Measurements from ENCODE around the gene SETDB2. TPM values are rescaled to one million over a fixed set of nuclear protein-coding genes. Genes with fewer than 3 reads are reported as not detected.

The SETDB2 gene
- total RNA-seq, 1 experiment from 2014 or later = 5.2 TPM

DNA sequence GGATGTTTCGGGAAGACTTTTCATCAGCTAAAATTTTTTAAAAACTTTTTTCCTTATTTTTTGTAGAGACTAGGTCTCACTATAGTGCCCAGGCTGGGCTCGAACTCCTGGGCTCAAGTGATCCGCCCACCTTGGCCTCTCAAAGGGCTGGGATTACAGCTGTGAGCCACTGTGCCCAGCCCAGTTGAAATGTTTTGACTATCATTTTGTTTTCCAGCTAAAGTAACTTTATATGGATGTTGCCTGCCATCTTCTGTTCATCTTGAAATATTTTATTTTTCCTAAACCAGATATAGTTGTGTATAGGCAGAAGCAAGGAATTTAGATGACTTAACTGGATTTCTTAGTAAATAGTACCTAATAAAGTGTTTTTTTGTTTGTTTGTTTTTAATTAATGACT is 7.2 kb upstream of the SETDB2 start (continued):
- TF ChIP-seq, protein P1, sequence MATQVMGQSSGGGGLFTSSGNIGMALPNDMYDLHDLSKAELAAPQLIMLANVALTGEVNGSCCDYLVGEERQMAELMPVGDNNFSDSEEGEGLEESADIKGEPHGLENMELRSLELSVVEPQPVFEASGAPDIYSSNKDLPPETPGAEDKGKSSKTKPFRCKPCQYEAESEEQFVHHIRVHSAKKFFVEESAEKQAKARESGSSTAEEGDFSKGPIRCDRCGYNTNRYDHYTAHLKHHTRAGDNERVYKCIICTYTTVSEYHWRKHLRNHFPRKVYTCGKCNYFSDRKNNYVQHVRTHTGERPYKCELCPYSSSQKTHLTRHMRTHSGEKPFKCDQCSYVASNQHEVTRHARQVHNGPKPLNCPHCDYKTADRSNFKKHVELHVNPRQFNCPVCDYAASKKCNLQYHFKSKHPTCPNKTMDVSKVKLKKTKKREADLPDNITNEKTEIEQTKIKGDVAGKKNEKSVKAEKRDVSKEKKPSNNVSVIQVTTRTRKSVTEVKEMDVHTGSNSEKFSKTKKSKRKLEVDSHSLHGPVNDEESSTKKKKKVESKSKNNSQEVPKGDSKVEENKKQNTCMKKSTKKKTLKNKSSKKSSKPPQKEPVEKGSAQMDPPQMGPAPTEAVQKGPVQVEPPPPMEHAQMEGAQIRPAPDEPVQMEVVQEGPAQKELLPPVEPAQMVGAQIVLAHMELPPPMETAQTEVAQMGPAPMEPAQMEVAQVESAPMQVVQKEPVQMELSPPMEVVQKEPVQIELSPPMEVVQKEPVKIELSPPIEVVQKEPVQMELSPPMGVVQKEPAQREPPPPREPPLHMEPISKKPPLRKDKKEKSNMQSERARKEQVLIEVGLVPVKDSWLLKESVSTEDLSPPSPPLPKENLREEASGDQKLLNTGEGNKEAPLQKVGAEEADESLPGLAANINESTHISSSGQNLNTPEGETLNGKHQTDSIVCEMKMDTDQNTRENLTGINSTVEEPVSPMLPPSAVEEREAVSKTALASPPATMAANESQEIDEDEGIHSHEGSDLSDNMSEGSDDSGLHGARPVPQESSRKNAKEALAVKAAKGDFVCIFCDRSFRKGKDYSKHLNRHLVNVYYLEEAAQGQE (IDR thresholded peaks at IDR 0.05; ENCODE audit: low read depth) = no peak
- TF ChIP-seq FOSL1 (IDR thresholded peaks at IDR 0.05; ENCODE audit: low read depth) (no peak), ZNF274 (IDR thresholded peaks at IDR 0.05; ENCODE audit: low read depth, low read length) (no peak), EZH2phosphoT487 (IDR thresholded peaks at IDR 0.05; ENCODE audit: borderline replicate concordance) (no peak), SIN3A (IDR thresholded peaks at IDR 0.05; ENCODE audit: low read depth) (no peak), ELF1 (IDR thresholded peaks at IDR 0.05; ENCODE audit: borderline replicate concordance, low read depth) (no peak)
- TF ChIP-seq, protein P2, sequence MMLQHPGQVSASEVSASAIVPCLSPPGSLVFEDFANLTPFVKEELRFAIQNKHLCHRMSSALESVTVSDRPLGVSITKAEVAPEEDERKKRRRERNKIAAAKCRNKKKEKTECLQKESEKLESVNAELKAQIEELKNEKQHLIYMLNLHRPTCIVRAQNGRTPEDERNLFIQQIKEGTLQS (IDR thresholded peaks at IDR 0.05) = no peak
- TF ChIP-seq, protein P3, sequence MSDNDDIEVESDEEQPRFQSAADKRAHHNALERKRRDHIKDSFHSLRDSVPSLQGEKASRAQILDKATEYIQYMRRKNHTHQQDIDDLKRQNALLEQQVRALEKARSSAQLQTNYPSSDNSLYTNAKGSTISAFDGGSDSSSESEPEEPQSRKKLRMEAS (IDR thresholded peaks at IDR 0.05) = no peak

DNA sequence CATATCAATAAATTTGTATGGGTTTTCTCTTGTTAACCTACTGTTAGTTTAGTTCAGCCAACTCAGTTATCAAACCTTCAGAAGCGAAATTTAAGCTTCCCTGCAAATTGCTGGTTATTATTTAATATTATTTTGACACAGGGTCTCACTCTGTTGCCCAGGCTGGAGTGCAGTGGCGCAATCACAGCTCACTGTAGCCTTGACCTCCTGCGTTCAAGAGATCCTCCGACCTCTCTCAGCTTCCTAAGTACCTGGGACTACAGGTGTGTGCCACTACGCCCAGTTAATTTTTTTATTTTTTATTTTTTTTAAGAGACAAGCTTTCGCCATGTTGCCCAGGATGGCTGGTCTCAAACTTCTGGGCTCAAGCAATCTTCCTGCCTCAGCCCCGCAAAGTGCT is 6.4 kb upstream of the SETDB2 start:
- Histone ChIP-seq H3K36me3 (ENCODE audit: control insufficient read depth in 1 of 2, insufficient read depth in 2 of 2, low read length in 2 of 2) (no peaks in the 10 kb centered on the region), H3K9me3 (ENCODE audit: control insufficient read depth in 1 of 2, insufficient read depth in 1 of 2, low read depth in 1 of 2, low read length in 2 of 2) (no peaks in the 10 kb centered on the region), H3K4me3 (replicated peaks in 1 of 2; ENCODE audit: low read depth in 1 of 2, low read length in 2 of 2) (no peak overlapping the region), H3K27me3 (ENCODE audit: insufficient read depth, low read length) (no peaks in the 10 kb centered on the region), H2AFZ (ENCODE audit: low read depth, low read length, poor library complexity, severe bottlenecking) (no peak overlapping the region), H3K4me2 (ENCODE audit: low read length) (no peak overlapping the region), H3K27ac (ENCODE audit: low read depth, low read length) (no peak overlapping the region), H3K9me2 (ENCODE audit: insufficient read depth) (no peaks in the 10 kb centered on the region), H3K79me2 (ENCODE audit: insufficient read depth, low read length) (no peaks in the 10 kb centered on the region), H4K20me1 (ENCODE audit: insufficient read depth) (no peaks in the 10 kb centered on the region), H3K4me1 (ENCODE audit: control insufficient read depth in 1 of 2, insufficient read depth in 2 of 2, low read length in 2 of 2) (no peaks in the 10 kb centered on the region), H3K9ac (ENCODE audit: low read length) (no peak overlapping the region)
- BruUV-seq (replicated peaks) = no TSS peak
- ChIA-PET RAD21 (ENCODE audit: low non-redundant PET in 1 of 2, low total read pairs in 2 of 2, uncharacterized antibody in 2 of 2, unreplicated experiment in 2 of 2) (no interaction called here), POLR2A (no interaction called here), CTCF (interaction anchor here (1.9 kb wide), 1 partner anchor 198 kb away, joined by 6 read pairs; no protein-coding TSS in a partner anchor)
- intact Hi-C loops (cut with micrococcal nuclease) = loop anchor here (2.0 kb wide), 1 partner anchor 137 kb away; no protein-coding TSS in a partner anchor
- no peak for ATAC-seq
- no peak for DNase-seq (ENCODE audit: low read depth, low spot score)
- TF ChIP-seq, protein P2 (IDR thresholded peaks at IDR 0.05) = no peak
- TF ChIP-seq, protein P3 (IDR thresholded peaks at IDR 0.05) = no peak
- TF ChIP-seq RAD21 (IDR thresholded peaks at IDR 0.05; ENCODE audit: low read depth) (no peak), CBX3 (IDR thresholded peaks at IDR 0.05; ENCODE audit: low read depth) (no peak), YY1 (IDR thresholded peaks at IDR 0.05; ENCODE audit: extremely low read depth, insufficient replicate concordance, low read depth, low read length) (no peak), ZNF274 (IDR thresholded peaks at IDR 0.05; ENCODE audit: low read depth, low read length) (no peak), FOSL1 (IDR thresholded peaks at IDR 0.05; ENCODE audit: low read depth) (no peak), CEBPB (IDR thresholded peaks at IDR 0.05; ENCODE audit: low read depth) (no peak), EZH2phosphoT487 (IDR thresholded peaks at IDR 0.05; ENCODE audit: borderline replicate concordance) (no peak), SP1 (IDR thresholded peaks at IDR 0.05; ENCODE audit: low read depth) (no peak)
- TF ChIP-seq, protein P1 (IDR thresholded peaks at IDR 0.05; ENCODE audit: low read depth) = no peak
